GM13977 (cell line): ENCODE results near the gene CTF1.
A peak's percentile ranks its signal among the peaks of the same experiment; 100 is the strongest.
"Not testable (repeated sequence)": the region's sequence is repeated elsewhere in the genome, so short reads cannot be mapped to it uniquely, and the experiment has no call there.

Experiments used
- DNase-seq: peaks from one replicate; pipeline ENCODE4 v3.0.0; 2012; ENCODE audit warnings: low spot score
- in situ Hi-C: fragments of 300-500 bp; cut with MboI; formaldehyde crosslinking; loops from one replicate; pipeline ENCODE4 v1.12.0; 2022; ENCODE audit warnings: low sequenced_read_pairs, low pct_unique_long_range_greater_than_20kb, mixed read lengths, inconsistent platforms; ENCODE audit not compliant: unreplicated experiment
- TF ChIP-seq, protein P1 (sequence below): IDR thresholded peaks from 2 replicates; pipeline ENCODE4 v1.5.1; 2012; ENCODE audit warnings: mild to moderate bottlenecking, control low read depth; ENCODE audit not compliant: insufficient read depth; ENCODE audit errors: extremely low read depth, missing control alignments

The CTF1 gene

GRCh38 chr16:30888856-30889499 lies 7.4 kb upstream of the CTF1 start:
- DNase-seq = no peak
- in situ Hi-C loops = no loop called here
- TF ChIP-seq, protein P1, sequence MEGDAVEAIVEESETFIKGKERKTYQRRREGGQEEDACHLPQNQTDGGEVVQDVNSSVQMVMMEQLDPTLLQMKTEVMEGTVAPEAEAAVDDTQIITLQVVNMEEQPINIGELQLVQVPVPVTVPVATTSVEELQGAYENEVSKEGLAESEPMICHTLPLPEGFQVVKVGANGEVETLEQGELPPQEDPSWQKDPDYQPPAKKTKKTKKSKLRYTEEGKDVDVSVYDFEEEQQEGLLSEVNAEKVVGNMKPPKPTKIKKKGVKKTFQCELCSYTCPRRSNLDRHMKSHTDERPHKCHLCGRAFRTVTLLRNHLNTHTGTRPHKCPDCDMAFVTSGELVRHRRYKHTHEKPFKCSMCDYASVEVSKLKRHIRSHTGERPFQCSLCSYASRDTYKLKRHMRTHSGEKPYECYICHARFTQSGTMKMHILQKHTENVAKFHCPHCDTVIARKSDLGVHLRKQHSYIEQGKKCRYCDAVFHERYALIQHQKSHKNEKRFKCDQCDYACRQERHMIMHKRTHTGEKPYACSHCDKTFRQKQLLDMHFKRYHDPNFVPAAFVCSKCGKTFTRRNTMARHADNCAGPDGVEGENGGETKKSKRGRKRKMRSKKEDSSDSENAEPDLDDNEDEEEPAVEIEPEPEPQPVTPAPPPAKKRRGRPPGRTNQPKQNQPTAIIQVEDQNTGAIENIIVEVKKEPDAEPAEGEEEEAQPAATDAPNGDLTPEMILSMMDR = no peak

DNA sequence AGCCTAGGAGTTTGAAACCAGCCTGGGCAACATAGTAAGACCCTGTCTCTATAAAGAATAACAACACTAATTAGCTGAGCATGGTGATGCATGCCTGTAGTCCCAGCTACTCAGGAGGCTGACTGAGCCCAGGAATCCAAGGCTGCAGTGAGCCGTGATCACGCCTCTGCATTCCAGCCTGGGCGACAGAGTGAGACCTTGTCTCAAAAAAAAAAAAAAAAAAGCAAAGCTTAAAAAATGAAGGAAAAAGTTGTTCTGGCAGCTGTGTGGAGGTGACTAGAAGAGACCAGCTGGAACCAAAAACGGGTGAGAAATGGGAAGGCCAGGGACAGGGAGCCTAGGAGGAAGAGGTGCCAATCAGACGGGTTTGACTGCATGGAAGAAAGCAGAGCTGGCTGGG lies 6.7 kb upstream of the CTF1 start:
- TF ChIP-seq, protein P1 = no peak
- in situ Hi-C loops = loop anchor here (10.0 kb wide), 1 partner anchor 45 kb away; no protein-coding TSS in a partner anchor
- DNase-seq = no peak

DNA sequence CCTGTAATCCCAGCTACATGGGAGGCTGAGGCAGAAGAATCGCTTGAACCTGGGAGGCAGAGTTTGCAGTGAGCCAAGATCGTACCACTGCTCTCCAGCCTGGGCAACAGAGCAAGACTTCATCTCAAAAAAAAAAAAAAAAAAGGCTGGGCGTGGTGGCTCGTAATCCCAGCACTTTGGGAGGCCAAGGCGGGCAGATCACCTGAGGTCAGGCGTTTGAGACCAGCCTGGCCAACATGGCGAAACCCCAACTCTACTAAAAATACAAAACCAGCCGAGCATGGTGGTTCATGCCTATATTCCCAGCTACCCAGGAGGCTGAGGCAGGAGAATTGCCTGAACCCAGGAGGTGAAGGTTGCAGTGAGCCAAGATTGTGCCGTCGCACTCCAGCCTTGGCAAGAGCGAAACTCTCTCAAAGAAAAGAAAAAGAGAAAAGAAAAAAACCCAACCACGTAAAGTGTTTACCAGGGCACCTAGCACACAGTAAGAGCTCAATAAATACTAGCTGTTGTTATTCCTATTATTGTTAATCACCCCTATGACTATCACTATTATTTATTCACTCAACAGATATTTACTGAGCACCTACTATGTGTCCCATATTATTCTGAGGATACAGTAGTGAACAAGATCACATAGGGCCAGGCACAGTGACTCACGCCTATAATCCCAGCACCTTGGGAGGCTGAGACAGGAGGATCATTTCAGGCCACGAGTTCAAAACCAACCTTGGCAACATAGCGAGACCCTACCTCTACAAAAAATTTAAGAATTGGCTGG lies 5.2 kb upstream of the CTF1 start:
- in situ Hi-C loops = loop anchor here (10.0 kb wide), 1 partner anchor 46 kb away; no protein-coding TSS in a partner anchor
- DNase-seq = not testable (repeated sequence)

- TF ChIP-seq, protein P1 = no peak
- DNase-seq = peak; percentile 9
- in situ Hi-C loops = loop anchor here (10.0 kb wide), 1 partner anchor 48 kb away; no protein-coding TSS in a partner anchor
Observed at GRCh38 chr16:30892670-30893416, 3.6 kb upstream of the CTF1 start.

DNA sequence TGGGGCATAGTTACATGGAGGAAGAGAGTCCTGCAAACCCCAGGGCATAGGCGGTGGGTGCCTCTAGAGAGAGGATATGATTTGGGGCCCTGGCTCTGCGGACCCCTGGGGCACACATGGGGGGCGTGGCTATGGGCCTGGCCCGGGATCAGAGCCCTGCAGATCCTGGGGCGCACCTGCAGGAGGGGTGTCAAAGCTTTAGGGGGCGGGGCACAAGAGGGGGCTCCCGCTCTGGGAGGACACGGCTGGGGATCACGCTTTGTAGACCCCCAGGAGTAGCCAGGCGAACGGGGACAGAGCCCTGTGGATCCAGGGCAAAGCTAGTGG lies 3.0 kb upstream of the CTF1 start:
- in situ Hi-C loops = loop anchor here (10.0 kb wide), 1 partner anchor 49 kb away; no protein-coding TSS in a partner anchor
- DNase-seq = peak; percentile 38
- TF ChIP-seq, protein P1 = no peak

DNA sequence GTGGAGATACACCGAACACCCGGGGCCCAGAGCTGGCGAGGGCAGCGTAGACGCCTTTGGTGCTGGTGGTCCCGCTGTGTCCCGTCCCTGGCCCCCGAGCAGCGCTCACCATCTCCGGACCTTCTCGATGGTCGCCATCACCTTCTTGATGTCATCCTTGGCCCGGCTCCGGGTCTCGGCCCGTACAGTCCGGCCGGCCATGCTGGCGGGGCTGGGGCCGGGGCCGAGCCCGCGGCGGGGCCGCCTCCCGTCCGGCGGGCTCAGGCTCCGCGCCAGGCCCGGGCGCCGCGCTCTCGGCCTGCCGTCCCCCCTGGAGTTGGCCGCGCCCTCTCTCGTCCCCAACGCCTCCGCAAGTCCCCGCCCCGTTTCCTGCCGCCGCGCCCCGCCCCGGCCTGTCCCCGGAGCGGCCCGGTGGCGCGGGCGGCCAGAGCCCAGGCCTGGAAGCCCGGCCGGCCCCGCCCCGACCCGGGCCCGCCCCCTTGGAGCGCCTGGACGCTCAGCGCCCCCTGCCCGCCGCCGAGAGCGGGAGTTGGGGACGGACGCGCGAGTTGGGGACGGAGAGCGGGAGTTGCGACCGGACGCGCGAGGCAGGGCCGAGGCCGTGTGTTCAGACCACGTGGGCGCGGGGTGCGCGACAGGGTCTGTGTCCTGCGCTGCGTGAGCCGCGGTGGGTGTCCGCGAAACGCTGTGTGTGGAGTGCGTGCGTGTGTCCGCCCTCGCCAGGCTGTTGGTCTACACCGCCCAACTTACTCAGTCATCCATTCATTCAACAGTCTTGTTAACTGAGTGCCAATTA lies 2.5 kb upstream of the CTF1 start, which contains the start of gene BCL7C:
Gene BCL7C, minus strand, starts transcription at position 334 of the 796 bp plus-strand sequence. Its CDS starts 133 bp downstream, at position 201.
- in situ Hi-C loops = loop anchor here (10.0 kb wide), 1 partner anchor 49 kb away; no protein-coding TSS in a partner anchor
- DNase-seq = peak; percentile 93
- TF ChIP-seq, protein P1 = peak; percentile 66
